ENCODE results near the gene TMEM198.

DNA sequence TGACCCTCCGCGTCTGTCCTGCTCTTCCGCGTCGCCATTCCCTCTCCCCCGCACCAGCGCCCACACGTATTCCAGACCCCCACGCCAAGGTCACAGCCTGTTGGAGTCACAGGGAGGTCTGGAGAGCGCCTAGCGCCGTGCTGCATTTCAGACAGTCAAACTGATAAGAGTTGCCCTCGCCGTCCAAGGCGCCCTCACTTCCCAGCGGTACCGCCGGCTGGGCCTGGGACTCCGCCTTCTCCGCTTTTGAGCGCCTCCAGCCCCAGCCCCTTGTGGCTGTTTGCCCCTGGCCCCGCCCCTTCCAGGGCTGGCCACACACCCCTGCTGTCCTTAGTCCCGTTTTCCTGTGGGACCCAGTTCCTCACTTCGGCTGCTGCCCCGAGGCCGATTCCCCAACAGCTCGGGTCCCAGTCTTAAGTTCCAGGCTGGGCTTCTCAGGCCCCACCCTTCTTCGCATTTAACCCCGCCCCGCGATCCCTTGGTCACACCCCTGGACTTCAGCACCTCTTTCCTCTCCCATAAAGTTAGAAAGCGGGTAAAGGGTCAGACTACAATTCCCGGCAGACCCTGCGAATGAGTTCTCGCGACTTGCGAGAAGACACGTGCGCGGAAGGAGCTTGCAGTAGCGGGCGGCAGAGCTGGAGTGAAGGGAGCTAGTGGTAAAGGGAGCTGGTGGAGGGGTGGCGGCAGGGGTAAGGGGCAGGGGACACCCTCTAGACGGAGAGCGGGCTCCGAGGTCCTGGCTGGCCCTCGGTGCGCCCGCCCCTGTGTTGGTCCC is 45.4 kb upstream of the TMEM198 start, which contains the start of gene GMPPA:
- TF ChIP-seq, protein P1, sequence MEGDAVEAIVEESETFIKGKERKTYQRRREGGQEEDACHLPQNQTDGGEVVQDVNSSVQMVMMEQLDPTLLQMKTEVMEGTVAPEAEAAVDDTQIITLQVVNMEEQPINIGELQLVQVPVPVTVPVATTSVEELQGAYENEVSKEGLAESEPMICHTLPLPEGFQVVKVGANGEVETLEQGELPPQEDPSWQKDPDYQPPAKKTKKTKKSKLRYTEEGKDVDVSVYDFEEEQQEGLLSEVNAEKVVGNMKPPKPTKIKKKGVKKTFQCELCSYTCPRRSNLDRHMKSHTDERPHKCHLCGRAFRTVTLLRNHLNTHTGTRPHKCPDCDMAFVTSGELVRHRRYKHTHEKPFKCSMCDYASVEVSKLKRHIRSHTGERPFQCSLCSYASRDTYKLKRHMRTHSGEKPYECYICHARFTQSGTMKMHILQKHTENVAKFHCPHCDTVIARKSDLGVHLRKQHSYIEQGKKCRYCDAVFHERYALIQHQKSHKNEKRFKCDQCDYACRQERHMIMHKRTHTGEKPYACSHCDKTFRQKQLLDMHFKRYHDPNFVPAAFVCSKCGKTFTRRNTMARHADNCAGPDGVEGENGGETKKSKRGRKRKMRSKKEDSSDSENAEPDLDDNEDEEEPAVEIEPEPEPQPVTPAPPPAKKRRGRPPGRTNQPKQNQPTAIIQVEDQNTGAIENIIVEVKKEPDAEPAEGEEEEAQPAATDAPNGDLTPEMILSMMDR (IDR thresholded peaks at IDR 0.05) = no peak
- no peak for TF ChIP-seq EZH2 (IDR thresholded peaks at IDR 0.05; ENCODE audit: borderline replicate concordance, insufficient read depth, low read depth, low read length, poor library complexity, severe bottlenecking)

Data from B cell (primary cell).